Endothelial cell of umbilical vein (primary cell): ENCODE data around the gene NSUN4. TPM values are rescaled to one million over a fixed set of nuclear protein-coding genes. Genes with fewer than 3 reads are reported as not detected.

Source experiments
- BruUV-seq: library from RNA; stranded (reverse); fragments of 400-500 nt; replicated peaks from 2 replicates; lab custom pipeline; 2021; lab: Mats Ljungman, UMichigan
- CTCF ChIA-PET: fragments of 300-600, 350-600 bp; sonication (Branson Sonifier 250); formaldehyde crosslinking; loops from one replicate; lab custom pipeline; 2021; ENCODE audit warnings: antibody characterized with exemption, inconsistent platforms; lab: Charles Lee
- POLR2A ChIA-PET: fragments of 300-600, 350-600 bp; sonication (Branson Sonifier 250); formaldehyde crosslinking; loops from one replicate; lab custom pipeline; 2021; ENCODE audit warnings: antibody characterized with exemption, inconsistent platforms; lab: Charles Lee
- DNase-seq: peaks from one replicate; pipeline ENCODE4 v3.0.0-alpha.2; 2011; ENCODE audit warnings: low read depth, low spot score
- FAIRE-seq: peaks from 2 replicates; lab custom pipeline; 2011; peaks lifted over from hg19 to GRCh38; lab: Jason Lieb, UNC
- H2AFZ ChIP-seq: 2 replicates; pipeline ENCODE4 v1.6.0; 2012; ENCODE audit warnings: low read depth, low read length, control low read depth, inconsistent platforms
- H3K27ac ChIP-seq: 2 replicates; pipeline ENCODE4 v1.5.1; 2011; ENCODE audit warnings: low read depth, mild to moderate bottlenecking, control low read depth, low read length, moderate library complexity; ENCODE audit not compliant: insufficient read depth
- H3K27me3 ChIP-seq, 2 experiments: 2 replicates each; pipeline versions ENCODE4 v1.6.0 to v1.6.1; 2011; ENCODE audit warnings: low read length in 2 of 2, mixed read lengths in 1 of 2; ENCODE audit not compliant: control insufficient read depth in 2 of 2, insufficient read depth in 2 of 2
- H3K36me3 ChIP-seq, 2 experiments: 2 replicates in 1 of 2; 3 replicates in 1 of 2; pipeline ENCODE4 v1.5.1; 2011; ENCODE audit warnings: low read length in 2 of 2, mild to moderate bottlenecking in 1 of 2, moderate library complexity in 1 of 2; ENCODE audit not compliant: control insufficient read depth in 2 of 2, insufficient read depth in 2 of 2; ENCODE audit errors: extremely low read depth in 1 of 2
- H3K4me1 ChIP-seq: 3 replicates; pipeline ENCODE4 v1.5.1; 2011; ENCODE audit warnings: mild to moderate bottlenecking, low read length; ENCODE audit not compliant: control insufficient read depth, insufficient read depth; ENCODE audit errors: extremely low read depth
- H3K4me2 ChIP-seq: 2 replicates; pipeline ENCODE4 v1.6.1; 2011; ENCODE audit warnings: low read length, control low read depth, mixed read lengths; ENCODE audit not compliant: insufficient read depth
- H3K4me3 ChIP-seq, 3 experiments: fragments of 200-600 bp in 1 of 3; sonication (generic), shearing (Covaris generic) in 1 of 3; replicated peaks in 1 of 3; 2 replicates each; pipeline ENCODE4 v1.5.1; 2011 to 2016; ENCODE audit warnings: control low read depth in 3 of 3, low read length in 3 of 3, mild to moderate bottlenecking in 2 of 3, inconsistent platforms in 1 of 3, low read depth in 1 of 3, moderate library complexity in 1 of 3; ENCODE audit not compliant: insufficient read depth in 1 of 3
- H3K79me2 ChIP-seq: 2 replicates; pipeline ENCODE4 v1.6.0; 2012; ENCODE audit warnings: low read length, inconsistent platforms; ENCODE audit not compliant: control insufficient read depth, insufficient read depth
- H3K9ac ChIP-seq: replicated peaks from 2 replicates; pipeline ENCODE3; 2011; ENCODE audit warnings: low read length, control low read depth; ENCODE audit not compliant: insufficient read depth; ENCODE audit errors: extremely low read depth
- H3K9me1 ChIP-seq: replicated peaks from 3 replicates; pipeline ENCODE4 v1.6.0; 2011; ENCODE audit warnings: mild to moderate bottlenecking, low read length; ENCODE audit not compliant: control insufficient read depth, insufficient read depth; ENCODE audit errors: extremely low read depth
- H3K9me3 ChIP-seq: replicated peaks from 2 replicates; pipeline ENCODE4 v1.5.1; 2012; ENCODE audit warnings: low read length, inconsistent platforms; ENCODE audit not compliant: control insufficient read depth, insufficient read depth
- H4K20me1 ChIP-seq: replicated peaks from 2 replicates; pipeline ENCODE3; 2011; ENCODE audit warnings: mild to moderate bottlenecking, low read length; ENCODE audit not compliant: control insufficient read depth, insufficient read depth; ENCODE audit errors: extremely low read depth
- CTCF ChIP-seq, 2 donors: IDR thresholded peaks; 1 replicate in 1 of 2; 2 replicates in 1 of 2; pipeline ENCODE4 v1.5.1; 2011; ENCODE audit warnings: low read length in 2 of 2, mild to moderate bottlenecking in 2 of 2, moderate library complexity in 2 of 2, control low read depth in 1 of 2, inconsistent platforms in 1 of 2, low read depth in 1 of 2; ENCODE audit not compliant: insufficient read depth in 1 of 2; ENCODE audit errors: extremely low read depth in 1 of 2
- EZH2 ChIP-seq: IDR thresholded peaks from 2 replicates; pipeline ENCODE4 v1.6.1; 2012; ENCODE audit warnings: borderline replicate concordance, low read depth, mild to moderate bottlenecking, moderate library complexity, low read length, inconsistent platforms; ENCODE audit not compliant: severe bottlenecking
- FOS ChIP-seq: IDR thresholded peaks from 2 replicates; pipeline ENCODE4 v1.6.1; 2011; ENCODE audit warnings: mild to moderate bottlenecking, low read length, moderate library complexity, borderline replicate concordance; ENCODE audit not compliant: insufficient read depth
- JUN ChIP-seq: IDR thresholded peaks from 2 replicates; pipeline ENCODE4 v1.6.1; 2011; ENCODE audit warnings: borderline replicate concordance, low read depth; ENCODE audit not compliant: insufficient read length, insufficient read depth
- MAX ChIP-seq: IDR thresholded peaks from 2 replicates; pipeline ENCODE4 v1.6.1; 2011; ENCODE audit not compliant: insufficient read depth, insufficient read length
- POLR2A ChIP-seq: IDR thresholded peaks from 2 replicates; pipeline ENCODE4 v1.6.1; 2012; ENCODE audit warnings: low read depth, mild to moderate bottlenecking, control low read depth, low read length
- POLR2AphosphoS5 ChIP-seq: IDR thresholded peaks from 2 replicates; pipeline ENCODE4 v1.6.1; 2012; ENCODE audit warnings: low read depth, mild to moderate bottlenecking, control low read depth, low read length, moderate library complexity; ENCODE audit not compliant: insufficient read depth
- dilution Hi-C: fragments of 300-500 bp; cut with MboI; formaldehyde crosslinking; loops from one replicate; pipeline ENCODE4 v1.15.0; 2019; ENCODE audit warnings: low sequenced_read_pairs; ENCODE audit not compliant: extremely low pct_ligation_motif_present
- intact Hi-C: fragments of 100-400 bp; cut with micrococcal nuclease; formaldehyde crosslinking; loops from one replicate; pipeline ENCODE4 v1.10.0; 2022
- polyA plus RNA-seq, 4 experiments: library from polyadenylated mRNA; depleted of rRNA in 3 of 4; stranded (reverse) in 3 of 4; unstranded in 1 of 4; fragments of >200 nt; gene quantifications; 2 replicates each; pipeline versions ENCODE4 v1.2.1 to v1.2.3, GENCODE V29; 2011 to 2012; ENCODE audit warnings: missing spikeins in 1 of 4
- total RNA-seq: library from RNA; stranded (reverse); gene quantifications from 2 replicates; pipeline ENCODE4 v1.2.3, GENCODE V29; 2021

NSUN4 gene
- total and polyA plus RNA-seq, 2 donors (not counting 3 experiments of a cell fraction or from before 2014, with no cell fraction given), result 21.6 to 23.4 TPM

- Histone ChIP-seq H3K9me3 (no peaks in the 10 kb centered on the region), H3K4me3 (no peak overlapping the region), H3K36me3 (no peaks in the 10 kb centered on the region), H4K20me1 (no peaks in the 10 kb centered on the region), H3K9ac (no peak overlapping the region), H3K27me3 (peaks cover 0 to 1% of the 10 kb centered on the region in 2 experiments), H3K79me2 (no peaks in the 10 kb centered on the region), H3K4me2 (no peak overlapping the region), H2AFZ (no peak overlapping the region), H3K4me1 (no peaks in the 10 kb centered on the region), H3K9me1 (no peaks in the 10 kb centered on the region), H3K27ac (no peak overlapping the region)
- DNase-seq, result no peak
- ChIA-PET CTCF (interaction anchor here (0.9 to 1.8 kb wide), 5 partner anchors 12 to 120 kb away, joined by 3 to 12 read pairs (median 3); no protein-coding TSS in a partner anchor), POLR2A (no interaction called here)
- intact Hi-C loops (no loop called here), dilution Hi-C loops (no loop called here)
- no TSS peak for BruUV-seq
- no peak for TF ChIP-seq POLR2A
- TF ChIP-seq POLR2AphosphoS5, result no peak
- no peak for TF ChIP-seq JUN
- TF ChIP-seq EZH2, result no peak
- TF ChIP-seq MAX, result no peak
- TF ChIP-seq FOS, result no peak
- no peak for TF ChIP-seq CTCF (IDR thresholded peaks at IDR 0.05; ENCODE audit: extremely low read depth in 1 of 2, insufficient read depth in 1 of 2, low read depth in 1 of 2, low read length in 2 of 2)
- FAIRE-seq, result no peak
Measured at GRCh38 chr1:46410156-46411009, 69.8 kb downstream of the NSUN4 start.
